A549 (cell line): ENCODE data around the gene NECAB3. TPM values are rescaled to one million over a fixed set of nuclear protein-coding genes. Genes with fewer than 3 reads are reported as not detected.

Experiments
- ATAC-seq, 2 experiments: fragments of 200-7000 bp in 1 of 2; fragments of >200 bp in 1 of 2; cut with Nextera tagmentation in 1 of 2; cut with Tn5 transposase in 1 of 2; 3 replicates each; pipeline versions ENCODE4 v1.8.0 to v1.9.1; 2018 to 2020; ENCODE audit warnings: mild to moderate bottlenecking in 1 of 2, moderate library complexity in 1 of 2
- CTCF ChIA-PET: fragments of 300-600 bp; sonication (Branson Sonifier 250); formaldehyde crosslinking; extraction: SDS; loops from one replicate; lab custom pipeline; 2021; ENCODE audit warnings: antibody characterized with exemption, inconsistent platforms; lab: Yijun Ruan, JAX
- POLR2A ChIA-PET: fragments of 350-600 bp; formaldehyde crosslinking; extraction: SDS; loops from one replicate; lab custom pipeline; 2021; ENCODE audit warnings: antibody characterized with exemption, inconsistent platforms; lab: Yijun Ruan, JAX
- DNase-seq, 2 experiments: peaks; one replicate each; pipeline versions ENCODE4 v3.0.0 to v3.0.0-alpha.2; 2011 to 2016; ENCODE audit warnings: low read depth in 1 of 2, low spot score in 1 of 2
- FAIRE-seq: peaks from 2 replicates; lab custom pipeline; 2011; peaks lifted over from hg19 to GRCh38; lab: Jason Lieb, UNC
- H3K27ac ChIP-seq, 2 experiments: fragments of >200 bp; sonication (Bioruptor Twin); formaldehyde crosslinking; 3 replicates each; pipeline ENCODE4 v1.5.1; 2016 to 2017
- H3K4me1 ChIP-seq: fragments of >200 bp; sonication (Bioruptor Twin); formaldehyde crosslinking; 3 replicates; pipeline ENCODE4 v1.6.1; 2016
- H3K4me2 ChIP-seq: fragments of >200 bp; sonication (Bioruptor Twin); formaldehyde crosslinking; 3 replicates; pipeline ENCODE4 v1.6.1; 2016
- H3K4me3 ChIP-seq: fragments of >200 bp; sonication (Bioruptor Twin); formaldehyde crosslinking; 3 replicates; pipeline ENCODE4 v1.5.1; 2016
- H3K9me3 ChIP-seq: fragments of >200 bp; sonication (Bioruptor Twin); formaldehyde crosslinking; 3 replicates; pipeline ENCODE4 v1.6.1; 2016
- BCL3 ChIP-seq: fragments of >200 bp; sonication (Bioruptor Twin); formaldehyde crosslinking; IDR thresholded peaks from 3 replicates; pipeline ENCODE4 v1.6.1; 2016
- CBX2 ChIP-seq: fragments of 200-600 bp; sonication (generic); IDR thresholded peaks from 2 replicates; pipeline ENCODE4 v1.6.1; 2016; ENCODE audit warnings: low read depth, mild to moderate bottlenecking, borderline replicate concordance
- CBX8 ChIP-seq: fragments of 200-600 bp; sonication (generic); IDR thresholded peaks from 2 replicates; pipeline ENCODE4 v1.6.1; 2016
- CTCF ChIP-seq: fragments of >200 bp; sonication (Bioruptor Twin); formaldehyde crosslinking; IDR thresholded peaks from 3 replicates; pipeline ENCODE4 v1.5.1; 2016
- ELK1 ChIP-seq: fragments of 150-350 bp; IDR thresholded peaks from 2 replicates; pipeline ENCODE4 v1.6.1; 2014; ENCODE audit warnings: low read depth, mild to moderate bottlenecking, low read length
- ESRRA ChIP-seq: fragments of 150-350 bp; IDR thresholded peaks from 2 replicates; pipeline ENCODE4 v1.6.1; 2014; ENCODE audit warnings: mild to moderate bottlenecking, low read length, borderline replicate concordance
- FOSL2 ChIP-seq, 2 experiments: fragments of 450-650 bp in 1 of 2; fragments of >200 bp in 1 of 2; sonication (Bioruptor Twin) in 1 of 2; formaldehyde crosslinking; IDR thresholded peaks; 2 replicates each; pipeline versions ENCODE4 v1.5.0 to v1.6.1; 2016 to 2020; ENCODE audit warnings: mild to moderate bottlenecking in 1 of 2, moderate library complexity in 1 of 2
- HEYL ChIP-seq: fragments of 250-450 bp; sonication (Bioruptor Pico); IDR thresholded peaks from 2 replicates; pipeline ENCODE4 v1.8.0; 2021; ENCODE audit warnings: mild to moderate bottlenecking, moderate library complexity
- JUN ChIP-seq, 2 experiments: fragments of >200 bp; sonication (Bioruptor Twin); formaldehyde crosslinking; IDR thresholded peaks; 2 replicates in 1 of 2; 3 replicates in 1 of 2; pipeline ENCODE4 v1.6.1; 2016 to 2017
- MYC ChIP-seq: IDR thresholded peaks from 2 replicates; pipeline ENCODE4 v1.6.1; 2012; ENCODE audit warnings: mild to moderate bottlenecking, inconsistent platforms, low read length, improper control_type of control experiment, borderline replicate concordance
- NPAS2 ChIP-seq: fragments of 250-450 bp; sonication (Bioruptor Pico); IDR thresholded peaks from 2 replicates; pipeline ENCODE4 v1.8.0; 2022; ENCODE audit warnings: mild to moderate bottlenecking, moderate library complexity, borderline replicate concordance
- POLR2AphosphoS2 ChIP-seq: conservative IDR thresholded peaks from 2 replicates; pipeline ENCODE4 v1.6.1; 2012; ENCODE audit warnings: low read length, improper control_type of control experiment, inconsistent platforms
- RCOR1 ChIP-seq: fragments of 150-350 bp; IDR thresholded peaks from 2 replicates; pipeline ENCODE4 v1.6.1; 2014; ENCODE audit warnings: antibody characterized with exemption, low read length, low read depth
- USF2 ChIP-seq: fragments of 450-650 bp; IDR thresholded peaks from 2 replicates; pipeline ENCODE4 v1.6.1; 2014; ENCODE audit warnings: antibody characterized with exemption
- WGBS: methylation state at CpG from one replicate; pipeline ENCODE4 v1.1.6; 2017; ENCODE audit errors: missing lambda C conversion rate; 5-methylcytosine and 5-hydroxymethylcytosine counted together
- polyA plus RNA-seq, 4 experiments: library from polyadenylated mRNA; depleted of rRNA in 3 of 4; stranded (reverse); fragments of >200 nt; fragmentation: RNase III in 1 of 4; extraction: RNeasy Plus Mini Kit Qiagen cat#74134 plus additional on column Dnase treatment in 1 of 4; gene quantifications; 2 replicates in 3 of 4; 3 replicates in 1 of 4; pipeline ENCODE4 v1.2.3, GENCODE V29; 2011 to 2017
- TF ChIP-seq, protein P1 (sequence below): fragments of 250-450 bp; sonication (Bioruptor Pico); IDR thresholded peaks from 2 replicates; pipeline ENCODE4 v1.5.0; 2021; ENCODE audit warnings: mild to moderate bottlenecking, moderate library complexity, borderline replicate concordance

The NECAB3 gene
- polyA plus RNA-seq, 2 of the 4 experiments (the other 2 are of a cell fraction), result 9.3 to 19.3 TPM

GRCh38 chr20:33676121-33676520 lies 1.9 kb upstream of the NECAB3 start:
- DNase-seq, result no peak
- 92% methylated on average over 11 of the region's 11 CpGs for WGBS
- no peak overlapping the region for H3K27ac ChIP-seq
- H3K4me2 ChIP-seq, result no peak overlapping the region
- H3K9me3 ChIP-seq, result no peaks in the 10 kb centered on the region
- no peak for ATAC-seq
- no peak for TF ChIP-seq ESRRA
- no peak for TF ChIP-seq NPAS2 (CRISPR knock-in tag)
- no peak for TF ChIP-seq JUN (IDR thresholded peaks at IDR 0.05)
- no peak for TF ChIP-seq BCL3
- no peak for TF ChIP-seq CBX2
- TF ChIP-seq CBX8, result no peak
- no peak for TF ChIP-seq USF2
- H3K4me1 ChIP-seq, result peaks cover 23% of the 10 kb centered on the region
- ChIA-PET CTCF (interaction anchor here (2.6 kb wide), 1 partner anchor 9 kb away, joined by 8 read pairs; no protein-coding TSS in a partner anchor), POLR2A (no interaction called here)
- no peak overlapping the region for H3K4me3 ChIP-seq
- FAIRE-seq, result no peak

DNA sequence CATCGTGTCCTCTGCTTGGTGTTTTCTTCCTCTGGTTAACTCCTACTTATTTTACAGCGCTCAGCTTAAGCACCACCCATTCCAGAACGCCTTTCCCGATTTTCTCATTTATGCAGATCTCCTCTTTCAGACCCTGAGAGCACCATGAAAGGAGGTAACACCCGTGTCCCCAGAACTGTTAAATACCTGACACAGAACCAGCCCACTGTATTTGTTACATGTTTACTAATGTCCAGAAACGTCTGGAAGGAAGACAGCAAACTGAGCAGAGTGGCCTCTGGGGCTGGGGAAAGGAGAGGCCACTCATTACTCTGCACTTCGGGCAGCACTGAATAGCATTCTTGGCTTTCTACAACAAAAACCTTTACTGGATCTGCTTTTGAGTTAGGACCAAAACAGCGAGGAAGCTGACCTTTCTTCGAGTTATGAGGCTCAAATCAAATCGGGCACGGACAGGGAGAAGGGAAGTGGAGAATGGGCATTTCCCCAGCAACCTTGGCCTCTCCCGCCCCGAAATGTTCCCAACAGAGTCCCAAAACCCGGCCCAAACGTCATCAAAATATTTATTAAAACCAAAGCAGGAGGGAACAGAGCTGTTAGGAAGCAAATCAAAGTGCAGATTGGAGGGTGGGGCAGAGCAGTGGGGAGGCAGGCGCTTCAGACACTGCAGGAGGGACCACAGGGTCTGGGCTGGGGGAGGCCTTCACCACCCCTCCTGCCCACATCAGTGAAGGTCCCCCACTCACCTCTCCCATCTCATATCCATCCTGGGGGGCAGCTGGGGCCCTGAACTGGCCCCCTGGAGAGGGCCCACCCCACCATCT lies 1.1 kb upstream of the NECAB3 start:
- POLR2A ChIA-PET, result interaction anchor here (1.6 kb wide), 1 partner anchor 11 kb away, joined by 5 read pairs; no protein-coding TSS in a partner anchor
- 76% methylated on average over 16 of the region's 16 CpGs for WGBS
- peak overlapping the region; percentile 82 for H3K4me2 ChIP-seq
- FAIRE-seq (no peak), ATAC-seq (no peak)
- H3K4me1 ChIP-seq, result peaks cover 23% of the 10 kb centered on the region
- peak overlapping the region; percentile 61; the same call in 1 of the 3 replicates for H3K4me3 ChIP-seq
- peak overlapping the region; percentile 76 to 94; a peak in 5 of 6 replicates for H3K27ac ChIP-seq
- TF ChIP-seq MYC (no peak), POLR2AphosphoS2 (no peak), ESRRA (no peak), USF2 (no peak), FOSL2 (IDR thresholded peaks at IDR 0.05) (no peak), FOSL2 (CRISPR knock-in tag; IDR thresholded peaks at IDR 0.05) (no peak), HEYL (CRISPR knock-in tag) (no peak), RCOR1 (no peak), ELK1 (no peak), CTCF (no peak)
- TF ChIP-seq, protein P1, sequence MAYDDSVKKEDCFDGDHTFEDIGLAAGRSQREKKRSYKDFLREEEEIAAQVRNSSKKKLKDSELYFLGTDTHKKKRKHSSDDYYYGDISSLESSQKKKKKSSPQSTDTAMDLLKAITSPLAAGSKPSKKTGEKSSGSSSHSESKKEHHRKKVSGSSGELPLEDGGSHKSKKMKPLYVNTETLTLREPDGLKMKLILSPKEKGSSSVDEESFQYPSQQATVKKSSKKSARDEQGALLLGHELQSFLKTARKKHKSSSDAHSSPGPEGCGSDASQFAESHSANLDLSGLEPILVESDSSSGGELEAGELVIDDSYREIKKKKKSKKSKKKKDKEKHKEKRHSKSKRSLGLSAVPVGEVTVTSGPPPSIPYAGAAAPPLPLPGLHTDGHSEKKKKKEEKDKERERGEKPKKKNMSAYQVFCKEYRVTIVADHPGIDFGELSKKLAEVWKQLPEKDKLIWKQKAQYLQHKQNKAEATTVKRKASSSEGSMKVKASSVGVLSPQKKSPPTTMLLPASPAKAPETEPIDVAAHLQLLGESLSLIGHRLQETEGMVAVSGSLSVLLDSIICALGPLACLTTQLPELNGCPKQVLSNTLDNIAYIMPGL (CRISPR knock-in tag), result no peak
- TF ChIP-seq, all 56 proteins: peak for 0
- H3K9me3 ChIP-seq, result no peaks in the 10 kb centered on the region
- CTCF ChIA-PET, result interaction anchor here (0.9 to 2.6 kb wide), 3 partner anchors 10 to 117 kb away, joined by 3 to 8 read pairs (median 3); no protein-coding TSS in a partner anchor
- no peak for DNase-seq
